H1 (cell line): ENCODE data around the gene LDLRAD4. TPM values are rescaled to one million over a fixed set of nuclear protein-coding genes. Genes with fewer than 3 reads are reported as not detected.

Source experiments
- CTCF ChIA-PET: fragments of 300-600 bp; sonication (Branson Sonifier 250); formaldehyde crosslinking; loops from one replicate; lab custom pipeline; 2021; ENCODE audit not compliant: partially characterized antibody; lab: Charles Lee
- POLR2A ChIA-PET: fragments of 300-600 bp; sonication (Branson Sonifier 250); formaldehyde crosslinking; loops from one replicate; lab custom pipeline; 2021; ENCODE audit warnings: inconsistent platforms; ENCODE audit not compliant: partially characterized antibody; lab: Charles Lee
- DNase-seq, 2 experiments: peaks; one replicate each; pipeline versions ENCODE4 v3.0.0 to v3.0.0-alpha.2; 2010 to 2022; ENCODE audit warnings: low spot score in 2 of 2, low read depth in 1 of 2, mixed read lengths in 1 of 2
- FAIRE-seq: peaks from 2 replicates; lab custom pipeline; 2011; peaks lifted over from hg19 to GRCh38; lab: Jason Lieb, UNC
- H2AFZ ChIP-seq: 2 replicates; pipeline ENCODE4 v1.8.1; 2012; ENCODE audit warnings: low read length, inconsistent platforms
- H2AK5ac ChIP-seq: 2 replicates; pipeline ENCODE4 v1.6.1; 2013; ENCODE audit warnings: low read depth, low read length
- H2BK120ac ChIP-seq: replicated peaks from 2 replicates; pipeline ENCODE3; 2013; ENCODE audit warnings: low read depth, low read length, inconsistent platforms
- H2BK12ac ChIP-seq: 2 replicates; pipeline ENCODE4 v1.6.1; 2013; ENCODE audit warnings: low read depth, low read length
- H2BK15ac ChIP-seq: 2 replicates; pipeline ENCODE4 v1.6.1; 2013; ENCODE audit warnings: low read length
- H2BK20ac ChIP-seq: 2 replicates; pipeline ENCODE4 v1.6.1; 2013; ENCODE audit warnings: low read length
- H2BK5ac ChIP-seq: 2 replicates; pipeline ENCODE4 v1.6.1; 2013; ENCODE audit warnings: low read depth, low read length
- H3K14ac ChIP-seq: 2 replicates; pipeline ENCODE4 v1.6.1; 2013; ENCODE audit warnings: inconsistent platforms; ENCODE audit not compliant: insufficient read length
- H3K18ac ChIP-seq: 2 replicates; pipeline ENCODE4 v1.6.1; 2013; ENCODE audit warnings: low read length; ENCODE audit errors: extremely low read depth
- H3K23ac ChIP-seq: 2 replicates; pipeline ENCODE4 v1.6.1; 2013; ENCODE audit warnings: inconsistent platforms; ENCODE audit not compliant: insufficient read length
- H3K23me2 ChIP-seq: 2 replicates; pipeline ENCODE4 v1.6.1; 2013; ENCODE audit warnings: low read depth, low read length
- H3K27ac ChIP-seq: 2 replicates; pipeline ENCODE4 v1.6.1; 2011; ENCODE audit warnings: low read depth, low read length, inconsistent platforms
- H3K27me3 ChIP-seq, 4 experiments: replicated peaks in 1 of 4; 1 replicate in 1 of 4; 2 replicates in 3 of 4; pipeline versions ENCODE4 v1.6.1 to v1.8.1; 2011 to 2013; ENCODE audit warnings: low read length in 3 of 4, mild to moderate bottlenecking in 3 of 4, inconsistent platforms in 2 of 4, mixed read lengths in 2 of 4, moderate library complexity in 1 of 4; ENCODE audit not compliant: control insufficient read depth in 3 of 4, insufficient read depth in 3 of 4; ENCODE audit errors: extremely low read depth in 1 of 4
- H3K36me3 ChIP-seq, 4 experiments: 2 replicates each; pipeline versions ENCODE4 v1.6.1 to v1.8.1; 2011 to 2013; ENCODE audit warnings: mild to moderate bottlenecking in 4 of 4, low read length in 3 of 4, moderate library complexity in 2 of 4, control low read depth in 1 of 4, inconsistent platforms in 1 of 4; ENCODE audit not compliant: insufficient read depth in 4 of 4, control insufficient read depth in 2 of 4
- H3K4ac ChIP-seq: replicated peaks from 2 replicates; pipeline ENCODE3; 2013; ENCODE audit warnings: low read length, low read depth, mixed read lengths, inconsistent platforms; ENCODE audit not compliant: insufficient read length
- H3K4me1 ChIP-seq, 4 experiments: replicated peaks in 1 of 4; 1 replicate in 1 of 4; 2 replicates in 3 of 4; pipeline versions ENCODE4 v1.6.1 to v1.8.1; 2011 to 2013; ENCODE audit warnings: low read length in 3 of 4, inconsistent platforms in 2 of 4, mixed read lengths in 1 of 4; ENCODE audit not compliant: insufficient read depth in 4 of 4, control insufficient read depth in 3 of 4
- H3K4me2 ChIP-seq, 2 experiments: 2 replicates each; pipeline versions ENCODE4 v1.6.1 to v1.8.1; 2011 to 2013; ENCODE audit warnings: low read depth in 2 of 2, low read length in 2 of 2, control low read depth in 1 of 2, inconsistent platforms in 1 of 2, mild to moderate bottlenecking in 1 of 2; ENCODE audit not compliant: insufficient read depth in 1 of 2
- H3K4me3 ChIP-seq, 4 experiments: fragments of 200-600, 300-600 bp in 1 of 4; sonication (generic), shearing (Covaris generic), sonication (Bioruptor Twin) in 1 of 4; 2 replicates each; pipeline versions ENCODE4 v1.5.1 to v1.8.1; 2011 to 2016; ENCODE audit warnings: low read length in 4 of 4, low read depth in 3 of 4, control low read depth in 2 of 4, inconsistent platforms in 2 of 4, mild to moderate bottlenecking in 2 of 4, mixed read lengths in 1 of 4, moderate library complexity in 1 of 4; ENCODE audit not compliant: insufficient read depth in 2 of 4; ENCODE audit errors: extremely low read depth in 1 of 4
- H3K56ac ChIP-seq: replicated peaks from 2 replicates; pipeline ENCODE3; 2013; ENCODE audit warnings: low read depth, mild to moderate bottlenecking, mixed read lengths, low read length, inconsistent platforms; ENCODE audit not compliant: insufficient read length
- H3K79me1 ChIP-seq: 2 replicates; pipeline ENCODE4 v1.6.1; 2013; ENCODE audit warnings: low read depth, low read length, control low read depth
- H3K79me2 ChIP-seq, 2 experiments: 2 replicates each; pipeline versions ENCODE4 v1.6.1 to v1.8.1; 2012 to 2013; ENCODE audit warnings: low read length in 2 of 2, mild to moderate bottlenecking in 2 of 2, inconsistent platforms in 1 of 2; ENCODE audit not compliant: insufficient read depth in 2 of 2, control insufficient read depth in 1 of 2
- H3K9ac ChIP-seq, 4 experiments: replicated peaks in 1 of 4; 1 replicate in 1 of 4; 2 replicates in 3 of 4; pipeline versions ENCODE4 v1.6.1 to v1.8.1; 2011 to 2013; ENCODE audit warnings: low read depth in 3 of 4, low read length in 3 of 4, control low read depth in 2 of 4, mild to moderate bottlenecking in 2 of 4, moderate library complexity in 2 of 4, inconsistent platforms in 1 of 4; ENCODE audit errors: extremely low read depth in 1 of 4
- H3K9me3 ChIP-seq, 2 experiments: 2 replicates each; pipeline versions ENCODE4 v1.6.1 to v1.8.1; 2012 to 2013; ENCODE audit warnings: mild to moderate bottlenecking in 2 of 2, moderate library complexity in 2 of 2, control low read depth in 1 of 2, inconsistent platforms in 1 of 2, low read depth in 1 of 2, low read length in 1 of 2, mixed read lengths in 1 of 2; ENCODE audit not compliant: insufficient read depth in 2 of 2
- H4K20me1 ChIP-seq, 2 experiments: replicated peaks in 1 of 2; 2 replicates each; pipeline versions ENCODE3 to v1.8.1; 2011 to 2013; ENCODE audit warnings: inconsistent platforms in 2 of 2, low read length in 2 of 2, mild to moderate bottlenecking in 1 of 2; ENCODE audit not compliant: insufficient read depth in 2 of 2, control insufficient read depth in 1 of 2
- H4K5ac ChIP-seq: 2 replicates; pipeline ENCODE4 v1.6.1; 2013; ENCODE audit warnings: low read length, low read depth, mixed read lengths, inconsistent platforms; ENCODE audit not compliant: insufficient read length
- H4K8ac ChIP-seq: 2 replicates; pipeline ENCODE4 v1.8.0; 2013; ENCODE audit warnings: mild to moderate bottlenecking, moderate library complexity, low read length, inconsistent platforms; ENCODE audit not compliant: insufficient read depth; ENCODE audit errors: extremely low read depth
- H4K91ac ChIP-seq: replicated peaks from 2 replicates; pipeline ENCODE3; 2013; ENCODE audit warnings: low read length, mixed read lengths, inconsistent platforms; ENCODE audit not compliant: insufficient read length
- BRCA1 ChIP-seq: IDR thresholded peaks from 2 replicates; pipeline ENCODE4 v1.6.1; 2012; ENCODE audit warnings: low read depth, low read length, improper control_type of control experiment
- CBX5 ChIP-seq: fragments of 300-800, 300-1000 bp; sonication (generic); IDR thresholded peaks from 2 replicates; pipeline ENCODE4 v1.7.1; 2016; ENCODE audit warnings: antibody characterized with exemption, low read length, low read depth
- CEBPB ChIP-seq: IDR thresholded peaks from 2 replicates; pipeline ENCODE4 v1.6.1; 2012; ENCODE audit warnings: low read depth, low read length
- POU5F1 ChIP-seq: IDR thresholded peaks from 2 replicates; pipeline ENCODE4 v1.6.1; 2011; ENCODE audit warnings: low read depth, mild to moderate bottlenecking, low read length, moderate library complexity
- RXRA ChIP-seq: IDR thresholded peaks from 2 replicates; pipeline ENCODE4 v1.6.1; 2011; ENCODE audit warnings: low read depth, mild to moderate bottlenecking, low read length, moderate library complexity; ENCODE audit not compliant: insufficient read depth
- SIN3A ChIP-seq, 2 experiments: IDR thresholded peaks in 1 of 2; conservative IDR thresholded peaks in 1 of 2; 2 replicates each; pipeline ENCODE4 v1.6.1; 2011 to 2012; ENCODE audit warnings: low read length in 2 of 2, improper control_type of control experiment in 1 of 2, low read depth in 1 of 2, mild to moderate bottlenecking in 1 of 2
- SIRT6 ChIP-seq: IDR thresholded peaks from one replicate; pipeline ENCODE4 v1.7.1; 2012; ENCODE audit warnings: low read length, inconsistent platforms
- TCF12 ChIP-seq: IDR thresholded peaks from 2 replicates; pipeline ENCODE4 v1.6.1; 2011; ENCODE audit warnings: low read depth, mild to moderate bottlenecking, low read length
- WGBS, 2 experiments: shearing (Covaris generic) in 1 of 2; methylation state at CpG; one replicate each; pipeline versions ENCODE4 v1.1.6 to v1.1.7; 2013 to 2015; ENCODE audit warnings: low lambda C conversion rate in 2 of 2, mixed read lengths in 2 of 2, inconsistent platforms in 1 of 2, low coverage in 1 of 2, missing lambda C conversion rate in 1 of 2; ENCODE audit not compliant: insufficient replicate concordance in 2 of 2, insufficient coverage in 1 of 2, insufficient read length in 1 of 2; ENCODE audit errors: extremely low coverage in 1 of 2, missing lambda C conversion rate in 1 of 2; 5-methylcytosine and 5-hydroxymethylcytosine counted together
- polyA plus RNA-seq, 7 experiments: library from polyadenylated mRNA; depleted of rRNA in 3 of 7; stranded (reverse) in 5 of 7; unstranded in 2 of 7; fragments of >200 nt in 5 of 7; fragments of 200-250 nt in 2 of 7; gene quantifications; 1 replicate in 5 of 7; 2 replicates in 1 of 7; 4 replicates in 1 of 7; pipeline versions ENCODE4 v1.2.1 to v1.2.3, GENCODE V29; 2011 to 2013; ENCODE audit warnings: missing spikeins in 2 of 7, mixed read lengths in 2 of 7
- total RNA-seq: library from RNA; stranded (reverse); fragmentation: NEBNext Ultra II Directional; extraction: Animal tissue kit (Norgen Biotek cat#: 25700); gene quantifications from 2 replicates; pipeline ENCODE4 v1.2.1, GENCODE V29; 2021
- TF ChIP-seq, protein P1 (sequence below): IDR thresholded peaks from 2 replicates; pipeline ENCODE4 v1.6.1; 2011; ENCODE audit warnings: low read depth, mild to moderate bottlenecking, low read length; ENCODE audit not compliant: insufficient read depth

The LDLRAD4 gene
- total and polyA plus RNA-seq, 2 of the 8 experiments (the other 6 are each of a cell fraction or from before 2014, with no cell fraction given), result 0.77 to 1.4 TPM

DNA sequence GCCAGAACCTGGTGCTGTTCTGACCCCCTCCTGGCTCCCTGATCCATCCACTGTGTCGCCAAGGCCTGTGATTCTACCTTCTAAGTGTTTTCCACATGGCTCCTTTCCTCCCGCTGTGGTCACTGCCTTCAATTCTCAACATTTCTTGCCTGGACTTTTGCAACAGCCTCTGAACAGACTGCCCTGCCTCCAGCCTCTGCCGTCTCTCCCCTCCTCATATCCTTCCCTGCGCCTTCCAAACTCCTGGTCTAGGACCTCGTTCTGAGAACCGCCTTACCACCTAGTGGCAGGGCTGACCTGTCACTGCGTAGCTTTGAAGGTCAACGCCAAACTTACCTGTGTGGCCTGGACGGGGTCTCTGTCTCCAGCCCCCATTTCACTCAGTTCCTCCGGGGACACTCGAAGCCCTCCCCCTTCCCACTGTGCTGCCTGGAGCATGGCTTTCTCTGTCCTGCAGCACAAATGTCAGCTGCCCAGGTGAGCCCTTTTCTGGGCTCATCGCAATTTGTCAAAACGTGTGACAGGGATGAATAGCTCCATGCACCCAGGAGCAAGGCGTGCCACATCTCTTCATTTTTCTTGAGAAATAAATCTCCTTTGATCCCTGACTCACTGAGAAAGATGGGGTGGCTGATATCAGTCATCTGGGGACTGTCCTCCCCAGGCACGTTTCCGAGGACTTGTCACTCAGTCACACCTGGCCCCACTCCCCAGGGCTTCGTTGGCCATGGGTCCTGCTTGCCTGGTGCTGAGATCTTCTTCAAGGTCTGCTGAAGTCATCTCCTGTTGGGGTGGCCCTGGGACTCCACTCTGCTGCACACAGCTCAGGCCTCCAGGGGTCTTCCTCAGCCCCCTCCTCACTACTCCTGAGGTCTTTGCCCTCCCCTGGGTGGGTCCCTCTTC lies 46.7 kb downstream of the LDLRAD4 start:
- Histone ChIP-seq H2BK15ac (no peak overlapping the region), H2BK12ac (no peak overlapping the region), H3K23ac (no peak overlapping the region), H3K4me2 (no peak overlapping the region), H2BK5ac (no peak overlapping the region), H3K18ac (no peak overlapping the region), H3K27me3 (no peaks in the 10 kb centered on the region), H3K36me3 (no peaks in the 10 kb centered on the region), H4K5ac (no peak overlapping the region), H3K9ac (no peak overlapping the region), H4K91ac (no peak overlapping the region), H3K4me1 (peaks cover 0 to 8% (median under 1%) of the 10 kb centered on the region in 4 experiments; a peak in 3 of 7 replicates), H2AK5ac (0 out of 2 replicates have a peak overlapping the region, but pooled peaks have one; percentile 49), H3K79me2 (no peaks in the 10 kb centered on the region), H3K4me3 (no peak overlapping the region), H3K9me3 (no peaks in the 10 kb centered on the region), H3K79me1 (no peaks in the 10 kb centered on the region), H4K20me1 (no peaks in the 10 kb centered on the region), H2AFZ (no peak overlapping the region), H3K56ac (no peak overlapping the region), H3K4ac (no peak overlapping the region), H3K27ac (no peak overlapping the region), H3K14ac (no peak overlapping the region), H2BK120ac (no peak overlapping the region), H3K23me2 (no peaks in the 10 kb centered on the region), H4K8ac (no peak overlapping the region), H2BK20ac (no peak overlapping the region)
- ChIA-PET CTCF (interaction anchor here (0.8 kb wide), 1 partner anchor 14 kb away, joined by 3 read pairs; no protein-coding TSS in a partner anchor), POLR2A (interaction anchor here (0.7 kb wide), 1 partner anchor 7 kb away, joined by 3 read pairs; no protein-coding TSS in a partner anchor)
- FAIRE-seq (no peak), DNase-seq (no peak)
- WGBS, 2 experiments, result 95% methylated on average over 17 of the region's 17 CpGs; no CpG with 5 or more reads in 1 of the 2 experiments
- TF ChIP-seq, protein P1, sequence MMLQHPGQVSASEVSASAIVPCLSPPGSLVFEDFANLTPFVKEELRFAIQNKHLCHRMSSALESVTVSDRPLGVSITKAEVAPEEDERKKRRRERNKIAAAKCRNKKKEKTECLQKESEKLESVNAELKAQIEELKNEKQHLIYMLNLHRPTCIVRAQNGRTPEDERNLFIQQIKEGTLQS, result no peak
- TF ChIP-seq CEBPB (no peak), RXRA (no peak), TCF12 (no peak), BRCA1 (no peak), SIN3A (conservative IDR thresholded peaks at IDR 0.05 in 1 of 2, IDR thresholded peaks at IDR 0.05 in 1 of 2; ENCODE audit: low read depth in 1 of 2, low read length in 2 of 2) (no peak), SIRT6 (no peak), POU5F1 (no peak), CBX5 (no peak)
